ENCODE data around the gene RNF111. TPM values are rescaled to one million over a fixed set of nuclear protein-coding genes. Genes with fewer than 3 reads are reported as not detected.
"Not testable (repeated sequence)": the region's sequence is repeated elsewhere in the genome, so short reads cannot be mapped to it uniquely, and the experiment has no call there.

RNF111 gene
- total RNA-seq, 1 donor from 2014 or later: 18.3 TPM

DNA sequence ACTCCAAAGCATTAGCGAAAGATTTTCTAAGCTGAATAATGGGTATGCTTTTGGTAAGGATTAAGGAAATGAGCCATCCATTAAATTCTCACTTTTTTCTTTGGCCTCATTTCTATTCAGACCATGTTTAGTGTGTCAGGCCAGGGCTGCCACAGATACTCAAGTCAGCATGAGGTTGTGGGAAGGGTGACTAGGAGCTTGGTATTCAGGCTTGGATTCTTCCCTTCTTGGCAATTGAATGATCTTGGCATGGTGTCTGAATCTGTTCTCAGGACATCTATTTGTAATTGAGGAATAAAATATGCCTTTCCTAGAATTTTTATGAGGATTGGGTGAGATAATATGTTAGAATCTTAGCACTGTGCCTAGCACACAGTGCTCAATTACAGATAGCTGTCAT lies 128.7 kb downstream of the RNF111 start:
- intact Hi-C loops (cut with DNase I): no loop called here
- ATAC-seq (ENCODE audit: poor library complexity): no peak
- no peak for DNase-seq

DNA sequence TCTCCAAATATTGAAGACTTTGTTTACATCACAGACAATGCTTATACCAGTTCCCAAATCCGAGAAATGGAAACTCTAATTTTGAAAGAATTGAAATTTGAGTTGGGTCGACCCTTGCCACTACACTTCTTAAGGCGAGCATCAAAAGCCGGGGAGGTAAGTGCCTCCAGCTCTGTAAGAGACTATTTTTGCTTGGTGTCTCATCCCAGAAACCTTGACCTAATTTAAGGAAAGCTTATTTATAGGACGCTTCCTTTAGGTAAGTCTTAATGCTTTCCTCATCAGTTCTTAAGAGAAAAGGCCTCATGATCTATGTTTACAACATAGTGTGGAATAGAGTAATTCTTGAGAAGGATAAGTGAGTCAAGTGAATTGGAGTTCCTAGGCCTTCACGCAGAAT lies 129.3 kb downstream of the RNF111 start:
- ATAC-seq (ENCODE audit: poor library complexity) (no peak), DNase-seq (no peak)
- intact Hi-C loops (cut with DNase I): no loop called here

DNA sequence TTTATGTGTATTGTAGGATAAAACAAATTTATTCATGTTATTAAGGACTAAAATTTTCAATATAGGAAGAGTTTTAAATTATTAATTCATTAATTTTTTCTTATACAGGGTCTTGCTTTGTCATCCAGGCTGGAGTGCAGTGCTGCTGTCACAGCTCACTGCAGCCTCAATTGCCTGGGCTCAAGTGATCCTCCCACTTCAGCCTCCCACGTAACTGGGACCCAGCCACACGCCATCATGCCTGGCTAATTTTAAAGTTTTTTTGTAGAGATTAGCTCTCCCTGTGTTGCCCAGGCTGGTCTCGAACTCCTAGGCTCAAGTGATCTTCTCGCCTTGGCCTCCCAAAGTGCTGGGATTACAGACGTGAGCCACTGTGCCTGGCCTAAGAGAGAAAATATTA lies 132.2 kb downstream of the RNF111 start:
- ATAC-seq (ENCODE audit: poor library complexity) (no peak), DNase-seq (no peak)
- intact Hi-C loops (cut with DNase I): no loop called here

DNA sequence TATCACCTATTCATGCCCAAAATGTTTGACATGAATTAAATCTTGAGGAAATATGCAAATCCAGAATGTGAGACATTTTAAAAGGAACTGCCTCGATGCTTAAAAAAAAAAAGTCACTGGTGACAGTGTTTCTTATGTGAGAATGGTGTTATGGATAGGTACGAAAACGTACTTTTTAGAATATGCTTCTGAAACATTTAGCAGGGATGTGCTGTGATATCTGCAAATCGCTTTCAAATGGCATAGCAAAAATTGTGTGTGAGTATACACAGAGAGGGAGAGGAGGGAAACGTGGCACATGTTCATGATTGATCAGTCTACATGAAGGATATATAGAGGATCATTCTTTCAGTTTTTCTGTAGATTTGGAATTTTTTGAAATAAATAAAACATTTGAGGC lies 133.5 kb downstream of the RNF111 start:
- intact Hi-C loops (cut with DNase I): no loop called here
- DNase-seq (no peak), ATAC-seq (ENCODE audit: poor library complexity) (no peak)

GRCh38 chr15:59124261-59124660 lies 136.8 kb downstream of the RNF111 start:
- intact Hi-C loops (cut with DNase I): no loop called here
- no peak for ATAC-seq (ENCODE audit: poor library complexity)
- DNase-seq: no peak

GRCh38 chr15:59125683-59126082 lies 138.2 kb downstream of the RNF111 start:
- intact Hi-C loops (cut with DNase I): not testable (repeated sequence)

GRCh38 chr15:59127255-59127654 lies 139.8 kb downstream of the RNF111 start:
- DNase-seq; ATAC-seq (ENCODE audit: poor library complexity); intact Hi-C loops (cut with DNase I): not testable (repeated sequence)

More at GRCh38 chr15:59125683-59126082, 138.2 kb downstream of the RNF111 start:
- DNase-seq; ATAC-seq (ENCODE audit: poor library complexity): not testable (repeated sequence)

GRCh38 chr15:59131456-59131855 lies 144.0 kb downstream of the RNF111 start:
- ATAC-seq (ENCODE audit: poor library complexity) (no peak), DNase-seq (no peak)
- intact Hi-C loops (cut with DNase I): no loop called here

DNA sequence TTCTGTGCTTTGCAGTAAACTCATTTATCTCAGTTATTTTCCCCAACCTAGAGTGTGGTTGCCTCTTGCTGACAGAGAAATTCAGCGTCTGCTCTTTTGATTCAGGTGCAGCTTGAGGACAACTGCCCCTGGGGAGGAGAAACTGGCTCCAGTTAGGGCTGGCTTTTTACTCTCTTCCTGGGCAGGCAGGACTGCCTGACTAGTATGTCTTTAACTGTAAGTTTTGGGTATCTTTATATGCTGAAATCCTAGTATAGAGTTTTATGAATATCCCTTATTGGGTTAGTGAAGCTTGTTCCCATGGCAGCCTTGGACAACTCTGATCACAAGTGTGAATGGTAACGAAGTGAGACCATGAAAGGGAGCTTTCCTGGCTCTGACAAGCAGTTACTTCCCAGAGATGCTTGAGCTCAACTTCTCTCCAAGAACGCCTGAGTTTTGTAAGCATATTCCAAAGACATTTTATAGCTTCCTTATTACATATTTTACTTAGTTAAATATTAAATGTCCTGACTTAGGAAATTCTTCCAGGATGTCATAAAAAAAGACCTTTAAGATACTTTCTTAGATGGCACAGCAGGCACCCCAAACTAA lies 144.6 kb downstream of the RNF111 start:
- DNase-seq (no peak), ATAC-seq (ENCODE audit: poor library complexity) (no peak)
- intact Hi-C loops (cut with DNase I): no loop called here

- ATAC-seq (ENCODE audit: poor library complexity): no peak
- intact Hi-C loops (cut with DNase I): no loop called here
- no peak for DNase-seq
Measured at GRCh38 chr15:59133929-59134427, 146.5 kb downstream of the RNF111 start.

DNA sequence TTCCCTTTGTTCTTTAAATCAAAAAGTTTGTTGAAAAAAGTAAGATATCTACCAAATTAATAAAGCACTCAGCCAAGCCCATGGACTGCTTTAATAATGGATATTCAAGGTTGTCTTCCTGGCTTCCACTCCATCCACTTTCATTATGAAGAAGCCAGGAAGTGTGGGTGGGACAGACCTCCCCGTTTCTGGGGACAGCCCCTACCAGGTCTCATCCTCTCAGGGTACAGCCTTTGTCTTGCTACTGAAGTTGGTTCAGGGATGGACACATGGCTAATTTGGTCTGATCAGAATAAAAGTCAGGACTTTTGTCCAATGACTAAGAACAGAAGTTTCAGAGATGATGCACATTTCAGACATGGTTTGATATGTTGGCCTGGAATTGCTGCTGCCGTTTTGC lies 150.1 kb downstream of the RNF111 start:
- intact Hi-C loops (cut with DNase I): no loop called here
- ATAC-seq (ENCODE audit: poor library complexity) (no peak), DNase-seq (no peak)

DNA sequence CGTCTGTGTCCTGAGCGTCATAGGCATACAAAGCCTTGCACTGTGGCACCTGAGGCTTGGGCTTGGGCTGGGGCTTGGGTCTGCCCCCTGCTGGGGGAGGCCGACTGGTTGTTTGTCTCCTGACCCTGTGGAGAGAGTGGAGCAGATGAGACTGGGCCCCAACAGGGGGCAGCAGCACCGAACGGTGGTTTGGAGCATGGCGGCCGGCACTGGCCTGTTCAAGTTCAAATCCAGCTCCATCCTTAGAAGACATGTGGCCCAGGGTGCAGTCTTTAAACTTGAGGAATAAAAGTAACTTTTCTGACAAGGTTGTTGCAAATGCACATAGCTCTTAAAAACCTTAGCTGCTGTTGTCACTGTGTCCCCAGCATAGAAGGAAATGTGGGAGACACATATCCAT lies 150.8 kb downstream of the RNF111 start:
- peak; percentile 52 for DNase-seq
- peak; percentile 56 for ATAC-seq (ENCODE audit: poor library complexity)
- intact Hi-C loops (cut with DNase I): no loop called here

GRCh38 chr15:59140422-59141226 lies 153.2 kb downstream of the RNF111 start:
- no peak for DNase-seq
- intact Hi-C loops (cut with DNase I): no loop called here
- no peak for ATAC-seq (ENCODE audit: poor library complexity)

DNA sequence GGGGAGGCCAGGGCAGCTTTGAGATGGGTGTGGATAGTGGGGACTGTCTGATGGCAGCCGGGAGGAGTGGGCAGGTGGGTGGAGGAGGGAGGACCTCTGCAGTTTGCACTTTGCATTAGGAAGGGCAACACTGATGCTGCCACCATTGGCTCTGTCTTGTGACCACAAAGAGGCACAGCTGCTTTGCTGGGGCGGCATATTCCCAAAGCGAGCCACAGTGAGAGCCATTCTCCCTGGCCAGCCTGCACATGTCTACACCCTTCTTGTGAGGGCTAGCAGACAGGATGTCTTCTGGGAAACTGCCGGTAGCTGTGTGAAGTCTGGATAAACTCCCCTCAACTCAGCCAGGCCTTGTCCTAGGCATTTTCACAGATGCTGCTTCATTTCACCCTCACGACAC lies 155.8 kb downstream of the RNF111 start:
- no peak for DNase-seq
- intact Hi-C loops (cut with DNase I): no loop called here
- ATAC-seq (ENCODE audit: poor library complexity): no peak

GRCh38 chr15:59144594-59144993 lies 157.1 kb downstream of the RNF111 start:
- intact Hi-C loops (cut with DNase I); ATAC-seq (ENCODE audit: poor library complexity): not testable (repeated sequence)

More at GRCh38 chr15:59144594-59144993, 157.1 kb downstream of the RNF111 start:
- DNase-seq: not testable (repeated sequence)

Other genes starting within 250 kb of the RNF111 start
- gene ADAM10, start 238.0 kb upstream of the RNF111 start, total RNA-seq: 69.7 TPM
- gene MINDY2, start 216.4 kb upstream of the RNF111 start, total RNA-seq: 40.3 TPM
- 45.0 TPM for gene SLTM, start 54.0 kb upstream of the RNF111 start, total RNA-seq
- 0.86 TPM for gene CCNB2, start 117.5 kb downstream of the RNF111 start, total RNA-seq
- not detected for gene LDHAL6B, start 219.2 kb downstream of the RNF111 start, total RNA-seq

All from Right ventricle myocardium superior (tissue), 1 donor.